Measurements from ENCODE around the gene FARS2. TPM values are rescaled to one million over a fixed set of nuclear protein-coding genes. Genes with fewer than 3 reads are reported as not detected.

The FARS2 gene
- total and polyA plus RNA-seq, 2 of the 13 experiments (the other 11 are each of a cell fraction or from before 2014, with no cell fraction given) = 15.4 to 26.0 TPM

DNA sequence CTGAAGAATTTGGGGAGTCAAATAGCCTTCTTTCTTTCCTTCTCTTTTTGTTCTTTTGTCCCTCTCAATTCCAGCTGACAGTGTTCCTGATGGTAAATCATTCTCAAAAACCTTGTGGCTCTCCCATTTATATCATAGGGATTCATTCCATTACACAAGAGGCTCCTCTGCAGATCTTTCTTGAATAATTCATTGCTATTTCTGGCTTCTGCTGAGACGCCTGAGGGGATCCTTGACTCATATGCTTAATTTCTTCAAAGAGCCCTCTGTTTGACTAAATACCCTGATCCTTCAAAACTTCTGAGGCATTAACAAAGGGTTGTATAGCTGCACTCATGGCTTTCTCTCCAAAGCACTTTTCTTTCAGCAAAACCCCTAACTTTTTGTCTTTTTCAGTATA, 289.3 kb downstream of the FARS2 start:
- DNase-seq (ENCODE audit: low spot score) (no peak), ATAC-seq (no peak), FAIRE-seq (no peak)
- BruUV-seq (replicated peaks) = no TSS peak
- 100% methylated on average over 1 of the region's 1 CpG for WGBS (ENCODE audit: low lambda C conversion rate)
- no peaks in the 10 kb centered on the region for H3K79me2 ChIP-seq (ENCODE audit: insufficient read depth, low read length)
- in situ Hi-C loops (cut with HindIII; ENCODE audit: extremely low pct_ligation_motif_present, low pct_unique_long_range_greater_than_20kb) = no loop called here
- H3K27ac ChIP-seq (ENCODE audit: extremely low read length, insufficient read depth, low read length) = no peak overlapping the region
- intact Hi-C loops (cut with micrococcal nuclease; ENCODE audit: unreplicated experiment) = no loop called here
- H3K4me2 ChIP-seq (ENCODE audit: low read depth, low read length) = no peak overlapping the region
- no peak overlapping the region for H3K4me3 ChIP-seq (replicated peaks in 1 of 3; ENCODE audit: insufficient read depth in 1 of 3, low read depth in 2 of 3, low read length in 3 of 3)
- no peak overlapping the region for H3K9ac ChIP-seq (ENCODE audit: insufficient read depth, low read depth, low read length)
- H3K36me3 ChIP-seq (replicated peaks in 1 of 2; ENCODE audit: control insufficient read depth in 1 of 2, insufficient read depth in 2 of 2, low read length in 2 of 2) = peaks cover 0 to 3% of the 10 kb centered on the region in 2 experiments; a peak in 1 of 5 replicates
- no peaks in the 10 kb centered on the region for H4K20me1 ChIP-seq (ENCODE audit: insufficient read depth, low read length)
- H2AFZ ChIP-seq (ENCODE audit: low read length) = no peak overlapping the region
- no peaks in the 10 kb centered on the region for H3K27me3 ChIP-seq (ENCODE audit: control insufficient read depth in 1 of 2, insufficient read depth in 2 of 2, low read length in 2 of 2)
- TF ChIP-seq ZNF407 (CRISPR knock-in tag; IDR thresholded peaks at IDR 0.05; ENCODE audit: not compliant biosample characterization) = no peak
- ChIA-PET POLR2A (no interaction called here), CTCF (ENCODE audit: low intra/inter-chr PET ratio, low total read pairs) (no interaction called here)
- no peaks in the 10 kb centered on the region for H3K9me3 ChIP-seq (ENCODE audit: low read length)
- H3K4me1 ChIP-seq (ENCODE audit: insufficient read depth, low read length) = peaks cover 10% of the 10 kb centered on the region

Data from HepG2 (cell line).